ENCODE measurements around the gene CD63. TPM values are rescaled to one million over a fixed set of nuclear protein-coding genes. Genes with fewer than 3 reads are reported as not detected.

The CD63 gene
- total RNA-seq, 1 experiment from 2014 or later = 880 TPM

DNA sequence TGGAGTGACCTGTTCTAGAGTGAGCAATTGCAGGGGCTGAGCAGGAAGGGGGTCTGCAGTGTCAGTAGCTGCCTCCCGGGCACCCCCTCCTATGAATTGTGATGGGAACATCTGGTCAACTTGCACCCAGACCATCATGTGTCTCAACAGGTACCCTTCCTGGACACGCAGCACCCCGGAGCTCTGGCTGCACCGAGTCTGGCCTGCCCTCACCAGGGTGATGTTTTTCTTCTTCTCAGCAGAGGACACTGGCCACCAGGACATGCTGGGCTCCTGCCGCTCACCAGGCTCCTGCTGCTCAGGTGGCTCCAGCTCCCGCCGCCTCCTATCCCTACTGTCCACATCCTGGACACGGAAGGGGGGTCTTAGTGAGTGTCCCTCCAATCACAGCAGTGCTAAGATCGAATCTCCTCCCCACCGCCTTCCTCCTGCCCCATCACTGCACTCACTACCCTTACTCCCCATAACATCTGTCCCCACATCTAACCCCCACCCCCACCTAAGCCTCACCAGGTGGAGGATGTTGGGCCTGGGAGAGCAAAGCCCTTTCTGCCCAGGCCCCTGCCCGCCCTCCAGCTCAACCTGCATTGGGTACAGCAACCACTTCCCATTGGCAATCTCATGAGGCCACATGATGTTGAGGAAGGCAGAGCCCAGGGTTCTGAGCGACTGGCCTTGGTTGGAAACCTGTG lies 36.0 kb downstream of the CD63 start:
- no peak for TF ChIP-seq CTCF (IDR thresholded peaks at IDR 0.05; ENCODE audit: unreplicated experiment)
- peaks cover 27% of the 10 kb centered on the region for H3K27me3 Mint-ChIP-seq (ENCODE audit: unreplicated experiment)
- intact Hi-C loops (cut with micrococcal nuclease; ENCODE audit: unreplicated experiment) = no loop called here
- H3K36me3 Mint-ChIP-seq (ENCODE audit: insufficient read depth, unreplicated experiment) = no peaks in the 10 kb centered on the region
- no peaks in the 10 kb centered on the region for H3K9me3 Mint-ChIP-seq (ENCODE audit: low read depth, unreplicated experiment)
- no peak for DNase-seq
- H3K27ac Mint-ChIP-seq (ENCODE audit: unreplicated experiment) = no peak overlapping the region
- BruUV-seq (replicated peaks) = no TSS peak
- no peak overlapping the region for H3K4me3 Mint-ChIP-seq (ENCODE audit: low read depth, unreplicated experiment)
- H3K4me1 Mint-ChIP-seq (ENCODE audit: low read depth, unreplicated experiment) = no peaks in the 10 kb centered on the region
- CTCF ChIA-PET = interaction anchor here (1.3 kb wide), 1 partner anchor 10 kb away, joined by 4 read pairs; no protein-coding TSS in a partner anchor

DNA sequence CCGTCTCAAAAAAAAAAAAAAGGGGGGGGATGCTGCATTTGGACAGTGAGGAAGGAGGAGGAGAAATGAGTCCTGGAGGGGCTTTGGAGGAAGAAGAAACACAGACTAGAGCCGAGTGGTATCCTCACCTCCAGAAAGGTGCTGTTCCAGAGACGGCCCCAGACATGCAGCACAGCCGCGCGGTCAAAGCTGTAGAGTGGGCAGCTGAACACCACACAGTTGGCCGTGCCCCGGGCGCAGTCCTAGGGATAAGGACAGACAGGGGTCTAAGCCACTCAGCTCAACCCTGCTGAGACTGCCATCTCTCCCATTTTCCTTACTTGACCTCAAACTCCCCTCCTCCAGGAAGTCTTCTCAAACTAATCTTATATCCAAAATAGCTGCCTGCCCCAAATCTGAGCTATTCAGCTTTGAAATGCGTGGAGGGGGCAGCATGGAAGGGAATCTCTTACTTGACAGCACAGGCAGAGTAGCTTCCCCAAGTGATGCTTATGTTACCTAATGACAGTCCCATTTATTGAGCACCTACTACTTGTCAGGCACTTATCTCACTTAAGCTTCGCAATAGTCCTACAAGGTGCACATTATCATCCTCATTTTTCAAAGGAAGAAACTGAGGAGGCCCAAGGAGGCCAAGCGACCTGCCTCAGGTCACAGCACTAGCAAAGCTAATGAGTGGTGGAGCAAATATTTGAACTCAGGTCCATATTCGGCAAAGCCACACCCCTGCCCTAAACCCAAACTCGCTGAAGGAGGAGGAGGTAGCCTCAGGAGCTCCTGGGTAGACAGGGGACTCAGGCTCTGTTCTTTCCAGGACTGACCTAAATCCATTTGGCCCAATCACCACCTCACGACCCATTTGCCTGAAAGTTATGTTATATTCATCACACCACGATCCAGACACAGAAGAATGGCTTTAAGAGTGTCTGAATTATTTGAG lies 39.8 kb downstream of the CD63 start:
- CTCF ChIA-PET = interaction anchor here (0.6 kb wide), 1 partner anchor 303 kb away, joined by 3 read pairs; no protein-coding TSS in a partner anchor
- Mint-ChIP-seq H3K36me3 (ENCODE audit: insufficient read depth, unreplicated experiment) (peaks cover 9% of the 10 kb centered on the region), H3K9me3 (ENCODE audit: low read depth, unreplicated experiment) (no peaks in the 10 kb centered on the region), H3K27ac (ENCODE audit: unreplicated experiment) (no peak overlapping the region), H3K4me3 (ENCODE audit: low read depth, unreplicated experiment) (no peak overlapping the region), H3K27me3 (ENCODE audit: unreplicated experiment) (no peaks in the 10 kb centered on the region), H3K4me1 (ENCODE audit: low read depth, unreplicated experiment) (peaks cover 4% of the 10 kb centered on the region)
- intact Hi-C loops (cut with micrococcal nuclease; ENCODE audit: unreplicated experiment) = no loop called here
- no peak for TF ChIP-seq CTCF (IDR thresholded peaks at IDR 0.05; ENCODE audit: unreplicated experiment)
- no TSS peak for BruUV-seq (replicated peaks)
- DNase-seq = no peak

GRCh38 chr12:55687746-55688145 lies 41.1 kb downstream of the CD63 start:
- Mint-ChIP-seq H3K4me1 (ENCODE audit: low read depth, unreplicated experiment) (peaks cover 12% of the 10 kb centered on the region), H3K36me3 (ENCODE audit: insufficient read depth, unreplicated experiment) (peaks cover 14% of the 10 kb centered on the region), H3K4me3 (ENCODE audit: low read depth, unreplicated experiment) (no peak overlapping the region), H3K27me3 (ENCODE audit: unreplicated experiment) (no peaks in the 10 kb centered on the region), H3K27ac (ENCODE audit: unreplicated experiment) (no peak overlapping the region), H3K9me3 (ENCODE audit: low read depth, unreplicated experiment) (no peaks in the 10 kb centered on the region)
- DNase-seq = no peak
- no TSS peak for BruUV-seq (replicated peaks)
- TF ChIP-seq CTCF (IDR thresholded peaks at IDR 0.05; ENCODE audit: unreplicated experiment) = no peak
- intact Hi-C loops (cut with micrococcal nuclease; ENCODE audit: unreplicated experiment) = no loop called here
- CTCF ChIA-PET = interaction anchor here (0.7 kb wide), 1 partner anchor 111 kb away, joined by 3 read pairs; no protein-coding TSS in a partner anchor

DNA sequence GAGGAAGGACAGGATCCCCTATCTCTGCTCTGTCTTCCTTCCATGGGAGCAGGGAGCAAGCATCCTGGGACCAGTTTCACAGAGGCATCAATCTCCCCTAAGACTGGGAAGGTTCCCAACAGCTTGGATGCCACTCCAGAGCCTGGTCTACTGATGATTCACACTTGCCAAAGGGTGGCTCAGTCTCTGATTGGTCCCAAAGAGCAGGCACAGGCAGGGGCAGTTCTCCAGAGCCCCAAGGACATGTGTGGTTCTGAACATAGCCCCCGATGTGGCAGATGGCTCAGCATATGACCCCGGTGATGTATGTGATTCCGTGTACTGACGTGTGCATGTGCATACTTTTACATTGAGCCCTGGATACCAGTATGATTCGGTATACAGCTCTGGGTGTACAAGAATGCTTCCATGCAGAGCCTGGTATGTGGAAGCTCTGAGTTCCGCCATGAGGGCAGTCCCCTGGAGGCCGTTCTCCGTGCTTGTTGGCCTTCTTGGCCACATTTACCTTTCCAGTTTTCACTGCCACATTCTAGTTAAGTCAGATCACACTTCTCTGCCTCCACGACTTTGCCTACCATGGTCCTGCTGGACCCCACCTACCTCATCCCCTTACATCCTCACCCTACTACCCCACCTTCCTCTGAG lies 42.3 kb downstream of the CD63 start:
- Mint-ChIP-seq H3K27me3 (ENCODE audit: unreplicated experiment) (no peaks in the 10 kb centered on the region), H3K27ac (ENCODE audit: unreplicated experiment) (no peak overlapping the region), H3K4me3 (ENCODE audit: low read depth, unreplicated experiment) (no peak overlapping the region), H3K4me1 (ENCODE audit: low read depth, unreplicated experiment) (peaks cover 20% of the 10 kb centered on the region), H3K9me3 (ENCODE audit: low read depth, unreplicated experiment) (no peaks in the 10 kb centered on the region), H3K36me3 (ENCODE audit: insufficient read depth, unreplicated experiment) (peaks cover 26% of the 10 kb centered on the region)
- DNase-seq = no peak
- CTCF ChIA-PET = no interaction called here
- TF ChIP-seq CTCF (IDR thresholded peaks at IDR 0.05; ENCODE audit: unreplicated experiment) = no peak
- intact Hi-C loops (cut with micrococcal nuclease; ENCODE audit: unreplicated experiment) = no loop called here
- no TSS peak for BruUV-seq (replicated peaks)
